IPS DF 4.7 (cell line): ENCODE measurements around the gene SPSB2.
"Not testable (repeated sequence)": the region's sequence is repeated elsewhere in the genome, so short reads cannot be mapped to it uniquely, and the experiment has no call there.

Source experiments
- DNase-seq: peaks from one replicate; pipeline ENCODE4 v3.0.0-alpha.2; 2013; ENCODE audit warnings: low spot score; ENCODE audit errors: extremely low read depth

Gene SPSB2

GRCh38 chr12:6871052-6871957 lies 1.8 kb downstream of the SPSB2 start:
- no peak for DNase-seq

GRCh38 chr12:6870304-6870703 lies 2.8 kb downstream of the SPSB2 start:
- not testable (repeated sequence) for DNase-seq

- DNase-seq: no peak
Measured at GRCh38 chr12:6869049-6870021, 3.8 kb downstream of the SPSB2 start.

- no peak for DNase-seq
Measured at GRCh38 chr12:6868211-6869048, 4.7 kb downstream of the SPSB2 start.

- DNase-seq: no peak
Measured at GRCh38 chr12:6867413-6868210, 5.5 kb downstream of the SPSB2 start, which contains the start of gene TPI1. Gene TPI1, plus strand, starts transcription at chr12:6867531. Its CDS starts 36 bp downstream, at chr12:6867567.

- no peak for DNase-seq
Measured at GRCh38 chr12:6866920-6867412, 6.1 kb downstream of the SPSB2 start.

- no peak for DNase-seq
Measured at GRCh38 chr12:6866163-6866919, 6.8 kb downstream of the SPSB2 start.

GRCh38 chr12:6865307-6865706 lies 7.8 kb downstream of the SPSB2 start:
- not testable (repeated sequence) for DNase-seq

- DNase-seq: no peak
Measured at GRCh38 chr12:6863586-6864321, 9.3 kb downstream of the SPSB2 start.

- DNase-seq: no peak
Measured at GRCh38 chr12:6863033-6863432, 10.1 kb downstream of the SPSB2 start.

- no peak for DNase-seq
Measured at GRCh38 chr12:6861391-6861790, 11.7 kb downstream of the SPSB2 start.

GRCh38 chr12:6860942-6861341 lies 12.2 kb downstream of the SPSB2 start:
- no peak for DNase-seq

- DNase-seq: no peak
Measured at GRCh38 chr12:6860116-6860515, 13.0 kb downstream of the SPSB2 start.

- DNase-seq: no peak
Measured at GRCh38 chr12:6858799-6859198, 14.3 kb downstream of the SPSB2 start.

GRCh38 chr12:6855322-6855721 lies 17.8 kb downstream of the SPSB2 start:
- DNase-seq: no peak

- DNase-seq: no peak
Measured at GRCh38 chr12:6854036-6854435, 19.1 kb downstream of the SPSB2 start.

GRCh38 chr12:6853626-6854025 lies 19.5 kb downstream of the SPSB2 start:
- DNase-seq: no peak

GRCh38 chr12:6852651-6853354 lies 20.3 kb downstream of the SPSB2 start:
- DNase-seq: no peak
